K562 (cell line): ENCODE data around the gene ATP6V0E1. TPM values are rescaled to one million over a fixed set of nuclear protein-coding genes. Genes with fewer than 3 reads are reported as not detected.

ENCODE experiments used
- ELF1 ChIP-seq: fragments of 200-800 bp; sonication (Bioruptor generic); IDR thresholded peaks from 2 replicates; pipeline ENCODE4 v1.6.1; 2016; ENCODE audit warnings: missing genetic modification characterization, missing compliant biosample characterization
- ETV1 ChIP-seq: fragments of 450-650 bp; conservative IDR thresholded peaks from 2 replicates; pipeline ENCODE4 v1.6.1; 2016; ENCODE audit warnings: missing genetic modification characterization, control low read depth, low read depth, missing compliant biosample characterization
- FOSL1 ChIP-seq: fragments of 200-800 bp; sonication (Bioruptor generic); conservative IDR thresholded peaks from 2 replicates; pipeline ENCODE4 v1.6.1; 2016; ENCODE audit warnings: missing genetic modification characterization, missing compliant biosample characterization
- HMGN3 ChIP-seq: IDR thresholded peaks from 2 replicates; pipeline ENCODE4 v1.6.1; 2011; ENCODE audit warnings: borderline replicate concordance, low read depth, mild to moderate bottlenecking, mixed read lengths, low read length; ENCODE audit not compliant: insufficient read length; ENCODE audit errors: extremely low read depth
- MYC ChIP-seq, 2 experiments: fragments of 250-450 bp in 1 of 2; sonication (Bioruptor Pico) in 1 of 2; IDR thresholded peaks; 2 replicates each; pipeline versions ENCODE4 v1.5.1 to v1.6.1; 2012 to 2021; ENCODE audit warnings: low read depth in 2 of 2, borderline replicate concordance in 1 of 2, improper control_type of control experiment in 1 of 2, low read length in 1 of 2, mild to moderate bottlenecking in 1 of 2, moderate library complexity in 1 of 2
- RBM39 ChIP-seq: fragments of 200-400 bp; formaldehyde crosslinking; optimal IDR thresholded peaks from 2 replicates; pipeline ENCODE3; 2018; ENCODE audit warnings: low read depth, low read length
- SMARCA4 ChIP-seq: fragments of 450-650 bp; IDR thresholded peaks from 2 replicates; pipeline ENCODE4 v1.6.1; 2016
- ZBTB1 ChIP-seq: sonication (generic); formaldehyde crosslinking; IDR thresholded peaks from 2 replicates; pipeline ENCODE4 v1.8.1; 2023; ENCODE audit warnings: missing genetic modification reagents, low read depth, mild to moderate bottlenecking, borderline replicate concordance
- ZNF184 ChIP-seq: sonication (generic); formaldehyde crosslinking; IDR thresholded peaks from 2 replicates; pipeline ENCODE4 v1.5.0; 2020; ENCODE audit warnings: missing genetic modification reagents
- ZNF23 ChIP-seq: fragments of 250-450 bp; sonication (Bioruptor Pico); IDR thresholded peaks from 2 replicates; pipeline ENCODE4 v1.4.0; 2020; ENCODE audit warnings: mild to moderate bottlenecking
- ZNF766 ChIP-seq: fragments of 200-800 bp; sonication (Bioruptor generic); conservative IDR thresholded peaks from 2 replicates; pipeline ENCODE4 v1.6.1; 2016; ENCODE audit warnings: missing genetic modification characterization, missing compliant biosample characterization
- ZNF79 ChIP-seq: fragments of 250-450 bp; sonication (Bioruptor Pico); IDR thresholded peaks from 2 replicates; pipeline ENCODE4 v1.4.0; 2020; ENCODE audit warnings: low read depth, mild to moderate bottlenecking, moderate library complexity
- polyA plus RNA-seq, 8 experiments: library from polyadenylated mRNA; depleted of rRNA in 4 of 8; stranded (reverse) in 5 of 8; unstranded in 3 of 8; fragments of >200 nt; fragmentation: Nextera tagmentation in 2 of 8; fragmentation: Illumina TruSeq in 1 of 8; extraction: Ambion mirVana in 2 of 8; extraction: Trizol in 1 of 8; gene quantifications; 2 replicates each; pipeline versions ENCODE4 v1.2.1 to v1.2.3, GENCODE V29; 2011 to 2014; ENCODE audit warnings: inconsistent platforms in 1 of 8, missing spikeins in 1 of 8
- total RNA-seq, 7 experiments: library from RNA; depleted of rRNA in 6 of 7; stranded (reverse); fragments of >200 nt in 6 of 7; fragmentation: Illumina TruSeq in 2 of 7; extraction: Trizol in 2 of 7; gene quantifications; 2 replicates each; pipeline versions ENCODE4 v1.2.1 to v1.2.3, GENCODE V29; 2011 to 2021; ENCODE audit warnings: low replicate concordance in 1 of 7
- TF ChIP-seq, protein P1 (sequence below), 2 experiments: fragments of 450-650 bp; formaldehyde crosslinking in 1 of 2; IDR thresholded peaks; 2 replicates each; pipeline versions ENCODE4 v1.4.0 to v1.6.1; 2014 to 2020; ENCODE audit warnings: mild to moderate bottlenecking in 2 of 2, borderline replicate concordance in 1 of 2, low read depth in 1 of 2
- TF ChIP-seq, protein P2 (sequence below): sonication (generic); formaldehyde crosslinking; IDR thresholded peaks from 2 replicates; pipeline ENCODE4 v1.8.0; 2022; ENCODE audit warnings: missing genetic modification reagents, mild to moderate bottlenecking, borderline replicate concordance
- TF ChIP-seq, protein P3 (sequence below): sonication (generic); formaldehyde crosslinking; IDR thresholded peaks from 2 replicates; pipeline ENCODE4 v1.8.0; 2022; ENCODE audit warnings: mild to moderate bottlenecking, missing genetic modification reagents

ATP6V0E1 gene
- total and polyA plus RNA-seq, 9 of the 15 experiments (the other 6 are each of a cell fraction or from before 2014, with no cell fraction given) = 63.8 to 395 (median 112) TPM

DNA sequence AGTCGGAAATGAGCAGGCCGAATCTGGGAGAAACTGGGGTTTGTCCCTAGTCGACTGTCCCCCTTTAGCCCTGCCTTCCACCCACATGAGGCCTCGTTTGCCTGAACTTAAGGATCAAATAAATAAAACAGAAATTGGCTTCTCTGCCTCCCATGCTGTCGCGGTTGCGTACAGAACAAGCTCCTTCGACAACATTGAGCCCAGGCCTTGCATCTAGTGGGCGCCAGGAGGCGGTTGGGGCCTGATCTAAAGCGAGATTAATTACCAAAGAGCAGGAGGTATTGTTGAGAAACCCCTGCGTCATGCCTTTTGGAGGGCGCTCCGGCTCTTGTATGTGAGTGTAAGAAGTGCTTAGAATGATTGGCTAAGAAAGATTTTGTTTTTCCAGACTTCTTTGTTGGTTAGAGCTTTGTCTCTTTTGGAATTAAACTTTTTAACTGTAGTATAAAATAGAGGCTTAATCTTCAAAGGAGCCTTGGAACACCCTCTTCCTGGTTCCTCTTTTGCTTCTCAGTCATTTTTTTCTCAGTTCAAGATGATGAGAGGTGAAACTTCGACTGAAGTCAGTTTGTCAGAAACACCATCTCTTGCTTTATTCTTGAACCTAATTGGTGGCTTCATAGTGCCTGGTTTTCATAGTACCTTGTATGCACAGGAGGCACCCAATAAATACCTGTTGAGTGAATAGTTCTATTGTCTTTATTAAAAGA lies 828 bp downstream of the ATP6V0E1 start (continued):
- peak; percentile 84 for TF ChIP-seq MYC (IDR thresholded peaks at IDR 0.05; ENCODE audit: low read depth, low read length)
- no peak for TF ChIP-seq MYC (CRISPR knock-in tag; IDR thresholded peaks at IDR 0.05; ENCODE audit: borderline replicate concordance, low read depth)
- no peak for TF ChIP-seq ZNF184 (CRISPR knock-in tag)
- no peak for TF ChIP-seq ZNF23 (CRISPR knock-in tag)
- TF ChIP-seq, protein P1, sequence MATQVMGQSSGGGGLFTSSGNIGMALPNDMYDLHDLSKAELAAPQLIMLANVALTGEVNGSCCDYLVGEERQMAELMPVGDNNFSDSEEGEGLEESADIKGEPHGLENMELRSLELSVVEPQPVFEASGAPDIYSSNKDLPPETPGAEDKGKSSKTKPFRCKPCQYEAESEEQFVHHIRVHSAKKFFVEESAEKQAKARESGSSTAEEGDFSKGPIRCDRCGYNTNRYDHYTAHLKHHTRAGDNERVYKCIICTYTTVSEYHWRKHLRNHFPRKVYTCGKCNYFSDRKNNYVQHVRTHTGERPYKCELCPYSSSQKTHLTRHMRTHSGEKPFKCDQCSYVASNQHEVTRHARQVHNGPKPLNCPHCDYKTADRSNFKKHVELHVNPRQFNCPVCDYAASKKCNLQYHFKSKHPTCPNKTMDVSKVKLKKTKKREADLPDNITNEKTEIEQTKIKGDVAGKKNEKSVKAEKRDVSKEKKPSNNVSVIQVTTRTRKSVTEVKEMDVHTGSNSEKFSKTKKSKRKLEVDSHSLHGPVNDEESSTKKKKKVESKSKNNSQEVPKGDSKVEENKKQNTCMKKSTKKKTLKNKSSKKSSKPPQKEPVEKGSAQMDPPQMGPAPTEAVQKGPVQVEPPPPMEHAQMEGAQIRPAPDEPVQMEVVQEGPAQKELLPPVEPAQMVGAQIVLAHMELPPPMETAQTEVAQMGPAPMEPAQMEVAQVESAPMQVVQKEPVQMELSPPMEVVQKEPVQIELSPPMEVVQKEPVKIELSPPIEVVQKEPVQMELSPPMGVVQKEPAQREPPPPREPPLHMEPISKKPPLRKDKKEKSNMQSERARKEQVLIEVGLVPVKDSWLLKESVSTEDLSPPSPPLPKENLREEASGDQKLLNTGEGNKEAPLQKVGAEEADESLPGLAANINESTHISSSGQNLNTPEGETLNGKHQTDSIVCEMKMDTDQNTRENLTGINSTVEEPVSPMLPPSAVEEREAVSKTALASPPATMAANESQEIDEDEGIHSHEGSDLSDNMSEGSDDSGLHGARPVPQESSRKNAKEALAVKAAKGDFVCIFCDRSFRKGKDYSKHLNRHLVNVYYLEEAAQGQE (IDR thresholded peaks at IDR 0.05; ENCODE audit: borderline replicate concordance) = peak; percentile 82
- TF ChIP-seq, protein P1 (CRISPR knock-in tag; IDR thresholded peaks at IDR 0.05; ENCODE audit: low read depth) = no peak
- TF ChIP-seq HMGN3 = no peak
- TF ChIP-seq RBM39 = no peak
- TF ChIP-seq SMARCA4 = no peak; the same call in 1 of the 2 replicates
- TF ChIP-seq, protein P2, sequence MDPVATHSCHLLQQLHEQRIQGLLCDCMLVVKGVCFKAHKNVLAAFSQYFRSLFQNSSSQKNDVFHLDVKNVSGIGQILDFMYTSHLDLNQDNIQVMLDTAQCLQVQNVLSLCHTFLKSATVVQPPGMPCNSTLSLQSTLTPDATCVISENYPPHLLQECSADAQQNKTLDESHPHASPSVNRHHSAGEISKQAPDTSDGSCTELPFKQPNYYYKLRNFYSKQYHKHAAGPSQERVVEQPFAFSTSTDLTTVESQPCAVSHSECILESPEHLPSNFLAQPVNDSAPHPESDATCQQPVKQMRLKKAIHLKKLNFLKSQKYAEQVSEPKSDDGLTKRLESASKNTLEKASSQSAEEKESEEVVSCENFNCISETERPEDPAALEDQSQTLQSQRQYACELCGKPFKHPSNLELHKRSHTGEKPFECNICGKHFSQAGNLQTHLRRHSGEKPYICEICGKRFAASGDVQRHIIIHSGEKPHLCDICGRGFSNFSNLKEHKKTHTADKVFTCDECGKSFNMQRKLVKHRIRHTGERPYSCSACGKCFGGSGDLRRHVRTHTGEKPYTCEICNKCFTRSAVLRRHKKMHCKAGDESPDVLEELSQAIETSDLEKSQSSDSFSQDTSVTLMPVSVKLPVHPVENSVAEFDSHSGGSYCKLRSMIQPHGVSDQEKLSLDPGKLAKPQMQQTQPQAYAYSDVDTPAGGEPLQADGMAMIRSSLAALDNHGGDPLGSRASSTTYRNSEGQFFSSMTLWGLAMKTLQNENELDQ (CRISPR knock-in tag) = no peak
- TF ChIP-seq ZNF79 (CRISPR knock-in tag) = peak; percentile 71; the same call in 1 of the 2 replicates
- TF ChIP-seq ELF1 (tag) = 0 out of 2 replicates have a peak, but pooled peaks have one; percentile 47
- no peak for TF ChIP-seq ETV1
- peak; percentile 91 for TF ChIP-seq ZNF766 (CRISPR knock-in tag)
- TF ChIP-seq, protein P3, sequence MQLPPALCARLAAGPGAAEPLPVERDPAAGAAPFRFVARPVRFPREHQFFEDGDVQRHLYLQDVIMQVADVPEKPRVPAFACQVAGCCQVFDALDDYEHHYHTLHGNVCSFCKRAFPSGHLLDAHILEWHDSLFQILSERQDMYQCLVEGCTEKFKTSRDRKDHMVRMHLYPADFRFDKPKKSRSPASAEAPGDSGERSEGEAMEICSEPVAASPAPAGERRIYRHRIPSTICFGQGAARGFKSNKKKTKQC = no peak
- no peak for TF ChIP-seq FOSL1 (tag)
- no peak for TF ChIP-seq ZBTB1
